ENCODE results near the gene AGBL1. TPM values are rescaled to one million over a fixed set of nuclear protein-coding genes. Genes with fewer than 3 reads are reported as not detected.

The AGBL1 gene
- total RNA-seq, 1 experiment from 2014 or later, result not detected

DNA sequence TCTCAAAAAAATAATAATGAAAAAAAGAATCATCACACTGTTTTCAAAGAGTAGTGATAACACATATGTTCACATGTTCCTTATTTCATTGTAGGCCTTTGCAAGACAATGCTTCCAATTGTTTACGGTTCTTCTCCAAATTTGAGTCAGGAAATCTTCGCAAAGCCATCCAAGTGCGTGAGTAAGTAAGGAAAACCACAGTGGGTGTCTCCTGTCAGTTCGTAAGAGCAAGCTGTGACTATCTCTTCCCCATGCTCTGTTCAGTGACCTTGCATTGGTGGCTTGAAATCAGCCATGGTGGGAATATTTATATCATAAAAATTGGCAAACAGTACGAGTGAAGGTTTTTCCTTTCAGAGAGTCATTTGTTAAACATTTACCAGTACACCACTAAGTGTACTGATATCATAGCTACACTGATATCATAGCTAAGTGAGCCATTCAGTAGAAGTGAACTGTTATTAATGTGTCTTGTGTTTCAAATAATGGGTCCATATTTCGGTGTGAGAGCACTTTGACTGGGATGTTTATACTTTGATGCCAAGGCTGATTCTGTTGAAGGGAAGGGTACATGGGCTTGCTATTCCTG, 187.3 kb downstream of the AGBL1 start:
- no TSS peak for BruUV-seq (replicated peaks)
- H3K4me3 ChIP-seq (ENCODE audit: low read depth, low read length, poor library complexity, severe bottlenecking), result no peak overlapping the region
- no peak for DNase-seq (ENCODE audit: low spot score)
- no peak overlapping the region for H3K27ac ChIP-seq (ENCODE audit: low read depth, low read length, poor library complexity, severe bottlenecking)
- H3K9me3 ChIP-seq (ENCODE audit: low read depth, low read length, poor library complexity, severe bottlenecking), result no peaks in the 10 kb centered on the region
- H3K27me3 ChIP-seq (replicated peaks; ENCODE audit: insufficient read depth, low read depth, low read length, poor library complexity), result peaks cover 12% of the 10 kb centered on the region
- H3K36me3 ChIP-seq (ENCODE audit: insufficient read depth, low read length, poor library complexity, severe bottlenecking), result no peaks in the 10 kb centered on the region
- ChIA-PET POLR2A (ENCODE audit: low non-redundant PET) (no interaction called here), CTCF (no interaction called here)
- TF ChIP-seq EZH2 (IDR thresholded peaks at IDR 0.05; ENCODE audit: borderline replicate concordance, low read depth, low read length, poor library complexity, severe bottlenecking), result no peak
- TF ChIP-seq, protein P1, sequence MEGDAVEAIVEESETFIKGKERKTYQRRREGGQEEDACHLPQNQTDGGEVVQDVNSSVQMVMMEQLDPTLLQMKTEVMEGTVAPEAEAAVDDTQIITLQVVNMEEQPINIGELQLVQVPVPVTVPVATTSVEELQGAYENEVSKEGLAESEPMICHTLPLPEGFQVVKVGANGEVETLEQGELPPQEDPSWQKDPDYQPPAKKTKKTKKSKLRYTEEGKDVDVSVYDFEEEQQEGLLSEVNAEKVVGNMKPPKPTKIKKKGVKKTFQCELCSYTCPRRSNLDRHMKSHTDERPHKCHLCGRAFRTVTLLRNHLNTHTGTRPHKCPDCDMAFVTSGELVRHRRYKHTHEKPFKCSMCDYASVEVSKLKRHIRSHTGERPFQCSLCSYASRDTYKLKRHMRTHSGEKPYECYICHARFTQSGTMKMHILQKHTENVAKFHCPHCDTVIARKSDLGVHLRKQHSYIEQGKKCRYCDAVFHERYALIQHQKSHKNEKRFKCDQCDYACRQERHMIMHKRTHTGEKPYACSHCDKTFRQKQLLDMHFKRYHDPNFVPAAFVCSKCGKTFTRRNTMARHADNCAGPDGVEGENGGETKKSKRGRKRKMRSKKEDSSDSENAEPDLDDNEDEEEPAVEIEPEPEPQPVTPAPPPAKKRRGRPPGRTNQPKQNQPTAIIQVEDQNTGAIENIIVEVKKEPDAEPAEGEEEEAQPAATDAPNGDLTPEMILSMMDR (conservative IDR thresholded peaks at IDR 0.05; ENCODE audit: low read depth, low read length), result no peak
- no peaks in the 10 kb centered on the region for H3K4me1 ChIP-seq (ENCODE audit: insufficient read depth, low read length, poor library complexity, severe bottlenecking)
- intact Hi-C loops (cut with micrococcal nuclease; ENCODE audit: unreplicated experiment), result no loop called here

DNA sequence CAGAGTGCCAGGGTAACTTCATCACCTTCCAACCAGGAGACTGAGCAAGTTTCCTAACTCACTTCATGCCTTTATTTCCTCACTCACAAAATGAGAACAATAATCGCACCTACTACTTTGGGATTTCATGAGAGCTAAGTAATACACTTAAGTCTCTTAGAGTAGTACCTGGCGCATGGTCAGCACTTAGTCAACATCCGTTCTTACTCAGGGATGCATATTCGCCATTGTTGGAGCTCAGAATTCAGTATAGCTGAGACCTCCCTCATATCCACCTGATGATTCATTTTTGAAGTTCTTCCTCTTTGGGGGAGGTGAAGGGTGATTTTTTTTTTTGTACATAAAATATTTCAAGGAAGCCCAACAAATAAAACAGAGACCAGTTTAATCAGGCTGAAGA, 188.2 kb downstream of the AGBL1 start:
- intact Hi-C loops (cut with micrococcal nuclease; ENCODE audit: unreplicated experiment), result no loop called here
- no peaks in the 10 kb centered on the region for H3K4me1 ChIP-seq (ENCODE audit: insufficient read depth, low read length, poor library complexity, severe bottlenecking)

DNA sequence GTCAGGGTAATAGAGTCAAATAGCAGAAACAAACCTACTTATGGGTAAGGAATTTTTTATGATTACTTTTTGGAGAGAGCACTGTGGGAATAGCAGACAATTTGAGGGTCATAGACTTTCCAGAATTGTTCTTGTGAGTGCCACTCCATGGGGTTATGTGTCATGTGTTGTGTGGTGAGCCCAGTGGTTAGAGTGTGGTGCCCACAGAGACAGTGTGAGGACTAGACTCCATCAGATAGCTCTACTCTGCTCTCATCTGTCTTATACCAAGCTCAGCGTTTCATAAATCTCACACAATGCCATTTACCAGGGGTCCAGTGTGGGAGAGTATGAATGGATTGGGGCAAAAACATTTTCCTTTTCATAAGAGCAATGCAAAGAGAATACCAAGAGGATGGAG, 188.9 kb downstream of the AGBL1 start:
- Histone ChIP-seq H3K4me3 (ENCODE audit: low read depth, low read length, poor library complexity, severe bottlenecking) (no peak overlapping the region), H3K27me3 (replicated peaks; ENCODE audit: insufficient read depth, low read depth, low read length, poor library complexity) (peaks cover 12% of the 10 kb centered on the region), H3K9me3 (ENCODE audit: low read depth, low read length, poor library complexity, severe bottlenecking) (no peaks in the 10 kb centered on the region), H3K4me1 (ENCODE audit: insufficient read depth, low read length, poor library complexity, severe bottlenecking) (no peaks in the 10 kb centered on the region), H3K27ac (ENCODE audit: low read depth, low read length, poor library complexity, severe bottlenecking) (no peak overlapping the region), H3K36me3 (ENCODE audit: insufficient read depth, low read length, poor library complexity, severe bottlenecking) (no peaks in the 10 kb centered on the region)
- ChIA-PET CTCF (no interaction called here), POLR2A (ENCODE audit: low non-redundant PET) (no interaction called here)
- intact Hi-C loops (cut with micrococcal nuclease; ENCODE audit: unreplicated experiment), result no loop called here
- no peak for TF ChIP-seq EZH2 (IDR thresholded peaks at IDR 0.05; ENCODE audit: borderline replicate concordance, low read depth, low read length, poor library complexity, severe bottlenecking)
- TF ChIP-seq, protein P1 (conservative IDR thresholded peaks at IDR 0.05; ENCODE audit: low read depth, low read length), result no peak
- no TSS peak for BruUV-seq (replicated peaks)
- DNase-seq (ENCODE audit: low spot score), result no peak

More for the DNA sequence above, 188.2 kb downstream of the AGBL1 start:
- ChIA-PET CTCF (no interaction called here), POLR2A (ENCODE audit: low non-redundant PET) (no interaction called here)
- DNase-seq (ENCODE audit: low spot score), result no peak
- no TSS peak for BruUV-seq (replicated peaks)
- Histone ChIP-seq H3K36me3 (ENCODE audit: insufficient read depth, low read length, poor library complexity, severe bottlenecking) (no peaks in the 10 kb centered on the region), H3K27me3 (replicated peaks; ENCODE audit: insufficient read depth, low read depth, low read length, poor library complexity) (peaks cover 12% of the 10 kb centered on the region), H3K9me3 (ENCODE audit: low read depth, low read length, poor library complexity, severe bottlenecking) (no peaks in the 10 kb centered on the region), H3K27ac (ENCODE audit: low read depth, low read length, poor library complexity, severe bottlenecking) (no peak overlapping the region), H3K4me3 (ENCODE audit: low read depth, low read length, poor library complexity, severe bottlenecking) (no peak overlapping the region)
- TF ChIP-seq EZH2 (IDR thresholded peaks at IDR 0.05; ENCODE audit: borderline replicate concordance, low read depth, low read length, poor library complexity, severe bottlenecking), result no peak
- TF ChIP-seq, protein P1 (conservative IDR thresholded peaks at IDR 0.05; ENCODE audit: low read depth, low read length), result no peak
